ENCODE data around the gene TTC16. TPM values are rescaled to one million over a fixed set of nuclear protein-coding genes. Genes with fewer than 3 reads are reported as not detected.
"Not testable (repeated sequence)": the region's sequence is repeated elsewhere in the genome, so short reads cannot be mapped to it uniquely, and the experiment has no call there.

Gene TTC16
- total RNA-seq, 6 donors from 2014 or later = 0.29 to 9.4 (median 3.1) TPM

- no peaks in the 10 kb centered on the region for H3K27me3 ChIP-seq
- no peak for TF ChIP-seq POLR2A (IDR thresholded peaks at IDR 0.05)
- peak in 1 of 4 donors; percentile 3 for TF ChIP-seq EP300 (IDR thresholded peaks at IDR 0.05)
- WGBS, 2 donors = 54 to 60% methylated on average over 8 to 17 of the region's 17 CpGs
- DNase-seq (peak in 1 of 2 donors; percentile 60), ATAC-seq (ENCODE audit: low FRiP score in 2 of 2) (peak; percentile 20 to 40)
- H3K4me1 ChIP-seq = peaks cover 39 to 50% (median 41%) of the 10 kb centered on the region in 4 donors
- H3K27ac ChIP-seq = peak overlapping the region; percentile 88 to 98 (median 90)
- H3K4me3 ChIP-seq = peak overlapping the region in 2 of 4 donors; percentile 40 to 43
- no peaks in the 10 kb centered on the region for H3K36me3 ChIP-seq
- H3K9me3 ChIP-seq = no peaks in the 10 kb centered on the region
Measured at GRCh38 chr9:127779136-127779981, 63.5 kb downstream of the TTC16 start.

GRCh38 chr9:127780126-127780885 lies 64.4 kb downstream of the TTC16 start:
- Histone ChIP-seq H3K9me3 (no peaks in the 10 kb centered on the region), H3K36me3 (no peaks in the 10 kb centered on the region), H3K27me3 (no peaks in the 10 kb centered on the region), H3K27ac (peak overlapping the region; percentile 75 to 98 (median 89)), H3K4me1 (peaks cover 44 to 56% (median 47%) of the 10 kb centered on the region in 4 donors), H3K4me3 (no peak overlapping the region)
- TF ChIP-seq POLR2A (IDR thresholded peaks at IDR 0.05) = no peak
- TF ChIP-seq EP300 (IDR thresholded peaks at IDR 0.05) = no peak
- no peak for TF ChIP-seq POLR2AphosphoS5 (IDR thresholded peaks at IDR 0.05)
- no peak for TF ChIP-seq CTCF (IDR thresholded peaks at IDR 0.05)
- no peak for ATAC-seq (ENCODE audit: low FRiP score in 2 of 2)
- no peak for DNase-seq
- WGBS, 2 donors = 72 to 82% methylated on average over 7 to 16 of the region's 20 CpGs

- not testable (repeated sequence) for H3K27me3 ChIP-seq; ATAC-seq (ENCODE audit: low FRiP score in 2 of 2); H3K4me3 ChIP-seq; H3K36me3 ChIP-seq; H3K9me3 ChIP-seq
- WGBS, 2 donors = 63 to 78% methylated on average over 9 of the region's 9 CpGs
- Histone ChIP-seq H3K4me1 (peaks cover 44 to 51% (median 47%) of the 10 kb centered on the region in 4 donors), H3K27ac (peak overlapping the region; percentile 71 to 98 (median 82))
- DNase-seq = peak in 1 of 2 donors; percentile 53
Measured at GRCh38 chr9:127780909-127781308, 65.0 kb downstream of the TTC16 start.

Other genes starting within 250 kb of the TTC16 start
- gene STXBP1, start 103.8 kb upstream of the TTC16 start, total RNA-seq = 100 to 1,000 TPM in 2 of 6 donors, 10 to 100 TPM in 4; 44.6 to 124 (median 76.1) TPM
- 100 to 1,000 TPM in 1 of 6 donors, 10 to 100 TPM in 4, under 1 TPM in 1; 0.77 to 125 (median 37.0) TPM for gene CFAP157, start 9.1 kb upstream of the TTC16 start, total RNA-seq
- gene PTRH1, start 416 bp upstream of the TTC16 start, total RNA-seq = 10 to 100 TPM in 5 of 6 donors, 1 to 10 TPM in 1; 7.4 to 33.5 (median 18.7) TPM
- 10 to 100 TPM; 11.4 to 27.2 (median 21.0) TPM for gene TOR2A, start 19.2 kb downstream of the TTC16 start, total RNA-seq
- gene SH2D3C, start 62.6 kb downstream of the TTC16 start, total RNA-seq = 10 to 100 TPM; 17.5 to 90.4 (median 37.5) TPM
- gene CDK9, start 70.0 kb downstream of the TTC16 start, total RNA-seq = 100 to 1,000 TPM in 3 of 6 donors, 10 to 100 TPM in 3; 69.8 to 168 (median 106) TPM
- 100 to 1,000 TPM in 2 of 6 donors, 10 to 100 TPM in 4; 85.1 to 337 (median 95.5) TPM for gene FPGS, start 86.8 kb downstream of the TTC16 start, total RNA-seq
- 100 to 1,000 TPM in 4 of 6 donors, 10 to 100 TPM in 2; 45.7 to 378 (median 178) TPM for gene ENG, start 138.6 kb downstream of the TTC16 start, total RNA-seq
- 100 to 1,000 TPM; 106 to 239 (median 161) TPM for gene AK1, start 161.6 kb downstream of the TTC16 start, total RNA-seq
- gene ST6GALNAC6, start 183.5 kb downstream of the TTC16 start, total RNA-seq = 100 to 1,000 TPM in 1 of 6 donors, 10 to 100 TPM in 5; 67.3 to 117 (median 85.2) TPM
- 100 to 1,000 TPM in 1 of 6 donors, 10 to 100 TPM in 5; 41.3 to 105 (median 56.2) TPM for gene ST6GALNAC4, start 201.0 kb downstream of the TTC16 start, total RNA-seq
- gene PIP5KL1, start 214.7 kb downstream of the TTC16 start, total RNA-seq = 10 to 100 TPM in 3 of 6 donors, 1 to 10 TPM in 3; 4.1 to 38.8 (median 10.0) TPM
- 10 to 100 TPM; 20.1 to 40.7 (median 25.6) TPM for gene DPM2, start 221.8 kb downstream of the TTC16 start, total RNA-seq